Middle frontal gyrus (tissue), 1 donor: ENCODE data around the gene NGFR.

ENCODE experiments used
- DNase-seq: peaks from one replicate; pipeline ENCODE4 v3.0.0-alpha.2; 2015; ENCODE audit warnings: low spot score; ENCODE audit errors: extremely low spot score

The NGFR gene

GRCh38 chr17:49557312-49558024, 62.4 kb downstream of the NGFR start:
- no peak for DNase-seq
